HG02798 (cell line): Measurements from ENCODE around the gene OR51E1.

Experiments
- ATAC-seq: cut with Tn5 transposase; IDR thresholded peaks from one replicate; pipeline ENCODE4 v1.9.1; 2021; ENCODE audit warnings: mild to moderate bottlenecking; ENCODE audit not compliant: unreplicated experiment, poor library complexity

OR51E1 gene, protein sequence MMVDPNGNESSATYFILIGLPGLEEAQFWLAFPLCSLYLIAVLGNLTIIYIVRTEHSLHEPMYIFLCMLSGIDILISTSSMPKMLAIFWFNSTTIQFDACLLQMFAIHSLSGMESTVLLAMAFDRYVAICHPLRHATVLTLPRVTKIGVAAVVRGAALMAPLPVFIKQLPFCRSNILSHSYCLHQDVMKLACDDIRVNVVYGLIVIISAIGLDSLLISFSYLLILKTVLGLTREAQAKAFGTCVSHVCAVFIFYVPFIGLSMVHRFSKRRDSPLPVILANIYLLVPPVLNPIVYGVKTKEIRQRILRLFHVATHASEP

GRCh38 chr11:4643682-4644081 lies at the start of gene OR51E1:
Gene OR51E1 (plus strand): TSS chr11:4643982. CDS start chr11:4652527, 8,545 bp downstream.
- no peak for ATAC-seq

DNA sequence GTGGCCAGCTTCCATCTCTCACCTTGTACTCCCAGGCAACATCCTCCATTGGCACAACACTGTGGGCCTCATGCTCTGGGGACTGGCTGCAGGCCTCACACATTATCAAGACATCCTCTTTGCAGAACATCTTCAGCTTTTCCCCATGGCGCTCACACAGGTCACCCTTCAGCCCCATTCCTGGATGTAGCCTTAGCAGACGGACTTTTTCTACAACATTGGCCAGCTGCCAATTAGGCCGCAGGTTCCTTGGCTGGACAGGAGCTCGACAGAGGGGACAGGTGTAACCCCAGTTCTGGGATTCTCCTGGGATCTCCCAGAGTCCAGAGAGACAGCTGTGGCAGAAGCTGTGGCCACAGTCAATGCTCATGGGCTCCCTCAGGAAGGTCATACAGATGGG lies 38.7 kb upstream of the OR51E1 start:
- no peak for ATAC-seq

DNA sequence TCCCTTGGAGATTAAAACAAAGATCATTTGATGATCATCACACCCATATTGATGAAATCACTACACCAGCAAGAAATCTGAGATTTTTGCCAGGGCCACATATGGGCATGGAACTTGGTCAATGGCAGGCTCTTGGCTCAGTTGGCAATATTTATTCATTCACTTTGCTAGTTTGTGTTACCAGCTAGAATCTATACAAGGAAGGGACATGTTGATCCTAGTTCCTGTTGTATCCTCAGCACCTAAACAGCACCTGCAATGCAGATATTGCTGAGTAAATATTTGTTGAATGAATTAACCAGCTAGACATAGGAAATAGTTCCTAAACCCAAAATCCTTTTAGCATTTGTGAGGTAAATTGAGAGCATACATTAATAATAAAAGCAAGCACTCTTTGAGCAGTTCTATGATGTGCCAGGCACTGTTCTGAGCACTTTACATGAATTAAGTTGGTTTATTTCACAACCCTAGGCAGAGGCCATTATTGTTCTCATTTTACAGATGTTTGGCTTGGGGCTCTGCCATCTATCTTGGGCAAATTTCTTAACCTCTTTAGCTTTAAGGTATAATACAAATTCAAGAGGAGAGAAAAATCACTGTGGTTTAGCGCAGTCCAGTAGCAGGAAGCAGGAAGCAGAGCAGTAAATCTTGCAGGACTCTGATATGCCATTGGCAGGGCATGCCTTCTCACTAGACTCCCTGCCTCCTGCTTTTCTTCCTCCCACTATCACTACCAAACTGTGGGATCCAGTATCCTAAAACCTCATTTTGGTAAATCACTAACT lies 37.4 kb upstream of the OR51E1 start:
- no peak for ATAC-seq

DNA sequence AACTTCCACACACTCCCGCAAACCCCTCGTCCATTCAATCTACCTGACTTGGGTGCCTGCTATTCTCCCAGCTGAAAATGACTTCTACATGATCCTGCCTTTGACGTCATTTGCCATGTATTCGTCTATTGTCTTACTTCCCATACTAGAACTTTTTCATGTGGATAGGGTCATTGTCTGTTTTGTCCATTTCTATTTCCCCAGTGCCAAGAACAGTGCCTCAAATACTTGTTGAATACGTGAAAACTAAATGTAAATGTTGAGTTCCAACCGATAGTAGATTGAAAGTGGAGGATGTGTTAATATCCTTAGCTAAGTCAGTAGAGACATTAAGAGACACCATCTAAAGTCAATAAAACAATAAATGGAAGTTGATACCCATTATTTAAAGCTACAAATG lies 36.7 kb upstream of the OR51E1 start:
- no peak for ATAC-seq

DNA sequence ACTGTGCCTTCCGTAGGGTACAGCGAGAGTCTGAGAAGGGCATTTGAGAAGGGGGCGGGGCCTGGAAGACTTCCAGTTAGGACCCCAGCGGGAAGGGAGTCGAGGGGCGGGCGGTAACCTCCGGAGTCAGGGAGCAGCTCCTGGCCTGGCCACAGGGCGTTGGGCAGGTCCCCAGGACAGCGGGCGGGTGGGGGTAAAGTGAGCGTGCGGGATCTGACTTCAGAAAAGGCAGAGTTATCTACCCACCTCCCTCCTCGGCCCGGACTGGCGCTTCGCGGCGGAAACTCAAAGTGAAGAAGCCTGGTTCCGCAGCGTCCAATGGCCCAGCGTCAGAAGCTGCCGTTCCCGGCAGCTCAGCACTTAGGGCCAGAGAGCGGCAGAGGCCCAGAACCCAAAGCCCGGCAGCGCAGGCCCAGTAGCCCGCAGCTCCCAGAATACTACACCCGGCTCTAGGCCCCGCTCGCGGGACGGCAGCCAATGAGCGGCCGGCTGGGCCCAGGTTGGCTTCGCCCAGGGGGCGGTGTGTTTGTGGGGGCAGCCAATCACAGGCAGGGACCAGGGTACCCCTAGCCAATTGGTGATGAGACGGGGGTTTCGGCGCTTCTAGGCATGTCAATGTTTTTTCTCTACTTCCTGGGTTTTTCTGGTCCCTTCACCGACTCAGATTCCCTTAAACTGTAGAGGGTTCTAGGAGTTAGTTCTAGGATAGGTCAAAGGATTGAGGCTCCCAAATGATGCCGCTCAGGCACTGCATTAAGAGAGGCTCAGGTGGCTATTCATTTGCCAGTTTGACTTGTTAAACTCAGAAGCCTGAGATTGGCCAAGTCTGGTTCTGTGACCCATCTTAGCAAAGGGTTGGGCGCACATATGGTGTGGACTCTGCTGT lies 35.8 kb upstream of the OR51E1 start, which contains the start of gene TRIM68:
Gene TRIM68, minus strand, starts transcription at position 451 of the 886 bp plus-strand sequence. CDS start 2,727 bp downstream, outside the sequence.
- peak; percentile 100 for ATAC-seq

DNA sequence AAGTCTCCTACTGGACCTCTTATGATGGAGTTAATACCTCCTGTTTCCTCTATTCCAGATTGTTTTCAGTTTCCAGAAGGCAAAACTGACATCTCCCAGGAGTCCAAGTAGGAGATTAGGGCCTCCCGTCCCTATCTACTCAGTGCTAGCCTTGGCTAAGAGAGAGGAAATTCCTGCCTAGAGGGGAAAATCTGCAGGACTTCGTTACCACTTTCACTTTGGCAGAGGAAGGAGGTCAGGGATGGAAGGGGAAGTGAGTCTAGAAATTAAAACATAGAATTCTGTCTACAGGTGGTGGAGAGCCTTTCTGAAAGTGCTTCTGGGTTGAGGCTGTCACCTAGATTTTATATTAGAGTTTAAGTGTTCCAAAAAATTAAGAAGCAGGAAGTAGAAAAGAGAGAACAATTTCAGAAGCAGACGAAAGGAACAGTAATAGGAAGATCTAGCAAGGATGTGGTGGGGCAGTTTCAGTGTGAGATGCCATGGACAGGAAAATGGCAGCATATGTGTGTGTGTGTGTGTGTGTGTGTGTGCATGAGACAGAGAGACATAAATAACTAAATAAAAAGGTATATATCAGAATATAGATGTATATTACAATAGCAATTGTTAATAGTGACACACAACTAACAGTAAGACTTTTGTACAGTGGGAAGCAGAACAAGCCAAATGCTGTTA lies 33.4 kb upstream of the OR51E1 start:
- no peak for ATAC-seq

DNA sequence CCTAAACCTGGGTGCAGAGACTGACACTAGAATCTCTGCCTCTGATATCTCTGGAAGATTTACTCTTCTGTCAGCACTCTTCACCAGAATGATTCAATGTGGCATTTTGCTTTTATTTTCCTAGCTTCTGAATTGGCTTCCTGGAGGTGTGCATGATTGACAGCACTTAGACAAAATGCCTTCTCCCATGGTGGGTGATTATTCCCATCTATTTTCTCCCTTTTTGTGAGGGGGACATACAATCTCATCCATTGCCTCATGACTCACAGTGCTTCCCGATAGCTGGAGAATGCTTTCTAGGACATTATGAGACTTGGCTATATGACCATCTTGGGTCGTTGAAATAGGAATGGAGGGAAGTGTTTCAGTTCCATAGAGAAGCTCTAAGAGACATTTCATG lies 31.8 kb upstream of the OR51E1 start:
- no peak for ATAC-seq

GRCh38 chr11:4615856-4616444 lies 27.8 kb upstream of the OR51E1 start:
- no peak for ATAC-seq

DNA sequence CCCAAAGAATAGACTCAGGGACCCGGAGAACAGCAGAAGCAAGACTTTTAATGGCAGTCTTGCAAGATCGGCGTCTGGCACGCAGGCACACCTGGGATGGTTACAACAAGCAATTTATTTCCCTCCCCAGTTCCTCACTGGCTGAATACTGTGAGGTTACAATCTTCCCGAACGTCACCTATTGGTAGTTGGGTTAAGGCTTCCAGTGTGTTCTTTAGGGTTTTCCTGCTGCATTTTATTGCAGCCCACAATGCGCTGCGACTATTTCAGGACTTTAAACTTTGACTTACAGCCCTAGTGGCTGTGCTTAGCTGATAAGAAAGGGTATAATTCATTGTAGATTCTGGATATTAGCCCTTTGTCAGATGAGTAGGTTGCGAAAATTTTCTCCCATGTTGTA lies 24.3 kb upstream of the OR51E1 start:
- ATAC-seq, result no peak

DNA sequence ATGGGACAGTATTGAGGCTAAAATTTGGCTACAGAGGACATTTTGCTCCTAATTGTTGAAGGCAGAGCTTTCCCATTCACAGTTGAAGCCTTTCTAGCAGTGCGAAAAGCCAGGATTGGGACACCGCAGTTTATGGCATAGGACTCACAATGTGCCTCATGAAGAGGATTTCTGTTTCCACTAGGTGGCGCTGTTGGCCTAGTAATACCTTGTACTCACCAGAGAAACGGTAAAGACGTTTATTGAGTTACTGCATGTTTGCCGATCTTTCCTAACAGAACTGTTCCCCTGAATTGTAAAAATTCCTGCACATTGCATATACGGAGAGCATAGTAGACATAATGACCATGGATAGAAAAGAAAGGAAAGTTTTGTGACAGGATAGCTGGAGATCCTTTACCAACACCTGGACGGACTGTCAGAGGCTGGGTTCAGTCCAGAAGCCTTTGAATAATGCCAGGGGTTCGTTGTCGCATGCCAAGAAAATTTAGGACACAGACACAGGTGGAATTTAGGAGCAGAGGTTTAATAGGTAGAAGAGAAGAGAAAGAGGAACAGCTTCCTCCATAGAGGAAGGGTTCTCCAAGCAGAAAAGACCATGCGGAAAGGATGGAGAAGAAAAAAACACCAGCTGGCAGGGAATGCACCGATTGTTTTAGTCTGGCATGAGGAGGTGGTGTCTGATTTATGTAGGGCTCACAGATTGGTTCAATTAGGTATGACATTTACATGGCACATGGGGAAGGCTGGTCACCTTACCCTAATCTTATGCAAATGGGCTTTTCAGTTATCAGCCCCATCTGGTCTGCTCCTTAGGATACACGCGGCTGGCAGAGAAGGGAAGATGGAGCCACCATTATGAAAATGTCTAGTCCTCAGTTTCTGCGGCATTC lies 17.3 kb upstream of the OR51E1 start:
- ATAC-seq, result peak; percentile 71

- ATAC-seq, result no peak
These were observed 7.6 kb upstream of the OR51E1 start for GRCh38 chr11:4636136-4636535.

DNA sequence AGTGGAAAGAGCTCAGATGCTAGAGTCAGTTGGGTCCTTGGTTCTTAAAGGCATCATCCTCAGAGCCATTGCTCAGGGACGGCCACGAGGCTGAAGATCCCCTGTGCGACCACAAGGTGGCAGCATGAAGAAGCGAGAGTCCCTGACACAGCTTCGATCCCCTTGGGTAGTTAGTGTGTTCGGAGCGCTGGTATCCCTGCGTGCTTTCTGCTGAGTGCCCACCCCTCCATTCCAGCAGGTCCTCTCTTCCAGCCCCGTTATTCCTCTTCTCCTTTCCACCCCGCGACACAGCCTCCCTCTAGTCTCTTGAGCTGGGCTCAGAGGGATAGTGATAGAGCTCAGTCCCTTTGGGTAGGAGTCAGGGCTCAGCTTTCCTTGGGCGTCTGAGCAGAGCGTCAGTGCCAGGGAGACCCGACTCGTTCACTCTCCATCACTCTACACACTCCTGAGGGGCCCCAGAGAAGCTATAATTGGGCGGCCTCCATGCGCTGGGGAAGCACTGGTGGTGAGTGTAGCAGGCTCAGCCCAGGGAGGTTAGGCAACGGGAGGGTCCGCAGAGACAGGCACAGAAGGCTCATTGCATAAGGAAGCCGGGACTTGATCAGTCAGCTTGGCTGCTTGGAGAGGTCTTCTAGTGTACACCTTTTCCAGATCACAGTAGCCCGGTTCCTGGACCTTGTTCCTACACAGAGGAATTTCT lies 6.7 kb upstream of the OR51E1 start, which contains the start of gene OR51D1:
Gene OR51D1, plus strand, starts transcription at position 516 of the 700 bp plus-strand sequence. CDS start 2,314 bp downstream, outside the sequence.
- peak; percentile 96 for ATAC-seq

DNA sequence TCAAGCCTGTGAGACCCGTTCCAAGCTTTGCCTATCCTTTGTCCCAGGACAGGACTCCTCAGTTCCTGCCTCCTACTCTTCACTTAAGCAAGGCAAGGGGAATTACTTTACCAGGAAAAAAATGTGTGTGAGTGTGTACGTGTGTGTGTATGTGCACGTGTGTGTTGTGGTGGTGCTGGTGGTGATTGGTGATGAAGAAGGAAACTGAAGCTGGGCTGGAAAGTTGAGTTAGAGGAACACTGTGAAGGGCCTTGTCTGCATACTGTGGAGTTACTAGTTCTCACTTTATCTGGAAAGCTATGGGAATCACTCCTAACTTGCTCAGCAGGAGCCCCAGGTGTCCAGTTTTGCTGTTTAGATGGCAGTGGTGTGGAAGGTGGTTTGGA lies 6.1 kb upstream of the OR51E1 start:
- ATAC-seq, result no peak

DNA sequence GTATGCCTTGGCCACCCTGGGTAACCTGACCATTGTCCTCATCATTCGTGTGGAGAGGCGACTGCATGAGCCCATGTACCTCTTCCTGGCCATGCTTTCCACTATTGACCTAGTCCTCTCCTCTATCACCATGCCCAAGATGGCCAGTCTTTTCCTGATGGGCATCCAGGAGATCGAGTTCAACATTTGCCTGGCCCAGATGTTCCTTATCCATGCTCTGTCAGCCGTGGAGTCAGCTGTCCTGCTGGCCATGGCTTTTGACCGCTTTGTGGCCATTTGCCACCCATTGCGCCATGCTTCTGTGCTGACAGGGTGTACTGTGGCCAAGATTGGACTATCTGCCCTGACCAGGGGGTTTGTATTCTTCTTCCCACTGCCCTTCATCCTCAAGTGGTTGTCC lies 3.9 kb upstream of the OR51E1 start:
- ATAC-seq, result no peak

DNA sequence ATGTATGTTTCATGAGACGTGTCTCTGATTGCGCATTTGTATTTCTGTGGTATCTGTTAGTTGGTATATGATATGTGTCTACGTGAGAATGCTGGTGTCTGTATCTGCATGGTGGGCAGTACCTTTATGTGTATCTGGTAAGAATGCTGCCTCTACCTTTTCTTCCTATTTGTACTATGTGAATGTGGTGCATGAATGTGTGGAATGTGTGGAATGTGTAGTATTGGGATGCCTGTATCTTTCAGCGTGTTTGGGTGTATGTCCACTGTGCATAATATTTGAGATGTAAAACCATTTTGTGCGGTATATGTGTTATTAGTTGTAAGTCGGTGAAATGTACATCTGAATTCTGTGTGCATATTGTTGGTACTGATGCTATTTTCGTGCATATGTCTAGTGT lies 2.3 kb upstream of the OR51E1 start:
- no peak for ATAC-seq

DNA sequence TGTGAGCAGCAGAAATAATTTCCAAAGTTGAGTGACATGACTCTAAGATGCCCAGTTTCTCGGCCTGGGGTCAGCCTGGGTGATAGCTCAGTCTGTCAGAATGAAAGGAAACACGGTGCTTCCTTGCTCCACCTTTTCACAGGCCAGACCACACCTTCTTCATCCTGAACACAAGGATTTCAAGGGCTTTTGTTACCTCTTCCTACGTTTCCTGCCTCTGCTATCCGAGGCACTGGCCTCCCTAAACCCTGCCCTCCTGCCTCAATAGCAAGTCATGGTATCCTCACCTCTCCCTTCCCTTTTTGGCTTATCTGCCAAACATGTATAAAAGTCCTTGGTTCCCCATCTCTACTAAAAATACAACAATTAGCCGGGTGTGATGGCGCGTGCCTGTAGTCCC lies 1.7 kb upstream of the OR51E1 start:
- ATAC-seq, result no peak

GRCh38 chr11:4643076-4643475 lies 706 bp upstream of the OR51E1 start:
- no peak for ATAC-seq

DNA sequence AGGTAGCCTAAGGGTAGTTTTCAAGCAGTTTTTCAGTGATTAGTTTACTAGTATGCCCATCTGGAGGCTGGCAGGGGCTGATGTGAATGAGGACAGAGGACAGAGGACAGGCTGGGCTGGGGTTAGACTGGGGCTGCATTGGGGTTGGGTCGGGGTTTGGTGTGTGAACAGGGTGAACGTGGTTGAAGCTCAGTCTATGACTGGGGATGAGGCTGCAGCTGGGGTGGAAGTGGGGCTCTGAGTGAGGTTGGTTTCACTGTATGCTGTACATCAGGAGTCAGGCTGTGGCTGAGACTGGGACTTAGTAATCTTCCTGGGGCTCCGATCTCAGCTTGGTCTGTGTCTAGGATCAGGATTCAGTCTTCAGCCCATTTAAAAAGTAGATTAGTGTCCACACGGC lies 451 bp downstream of the OR51E1 start:
- ATAC-seq, result no peak
